Esophagus muscularis mucosa (tissue), 4 donors: Measurements from ENCODE around the gene CNIH2. TPM values are rescaled to one million over a fixed set of nuclear protein-coding genes. Genes with fewer than 3 reads are reported as not detected.
A peak's percentile ranks its signal among the peaks of the same experiment; 100 is the strongest.
"Not testable (repeated sequence)": the region's sequence is repeated elsewhere in the genome, so short reads cannot be mapped to it uniquely, and the experiment has no call there.

Experiments used
- DNase-seq: peaks from one replicate; pipeline ENCODE4 v3.0.0-alpha.2; 2017; ENCODE audit errors: extremely low spot score
- H3K27ac ChIP-seq, 4 donors: fragments of 200-600 bp; sonication (generic); replicated peaks in 1 of 4; 1 replicate in 3 of 4; 2 replicates in 1 of 4; pipeline ENCODE4 v1.5.1; 2016 to 2019; ENCODE audit warnings: mild to moderate bottlenecking in 1 of 4
- H3K27me3 ChIP-seq, 4 donors: fragments of 200-600 bp; sonication (generic); one replicate each; pipeline versions ENCODE4 v1.5.1 to v1.6.0; 2016 to 2019
- H3K36me3 ChIP-seq, 4 donors: fragments of 200-600 bp; sonication (generic); one replicate each; pipeline ENCODE4 v1.5.1; 2016 to 2019
- H3K4me1 ChIP-seq, 4 donors: fragments of 200-600 bp; sonication (generic); one replicate each; pipeline ENCODE4 v1.5.1; 2016 to 2019
- H3K4me3 ChIP-seq, 4 donors: fragments of 200-600 bp; sonication (generic); 1 replicate in 2 of 4; 2 replicates in 2 of 4; pipeline ENCODE4 v1.5.1; 2016 to 2019; ENCODE audit warnings: mild to moderate bottlenecking in 4 of 4, moderate library complexity in 1 of 4
- H3K9me3 ChIP-seq, 4 donors: fragments of 200-600 bp; sonication (generic); 1 replicate in 3 of 4; 2 replicates in 1 of 4; pipeline ENCODE4 v1.5.1; 2016 to 2019
- CTCF ChIP-seq, 3 experiments: fragments of 200-600 bp in 2 of 3; fragments of 450-650 bp in 1 of 3; sonication (generic) in 2 of 3; IDR thresholded peaks; one replicate each; pipeline ENCODE4 v1.5.1; 2017 to 2019; ENCODE audit warnings: antibody characterized with exemption in 3 of 3, mild to moderate bottlenecking in 2 of 3, moderate library complexity in 1 of 3
- EP300 ChIP-seq: sonication (generic); formaldehyde crosslinking; IDR thresholded peaks from one replicate; pipeline ENCODE4 v1.6.1; 2017; ENCODE audit warnings: antibody characterized with exemption
- POLR2A ChIP-seq: fragments of 450-650 bp; IDR thresholded peaks from one replicate; pipeline ENCODE4 v1.6.1; 2017; ENCODE audit warnings: antibody characterized with exemption, moderate library complexity, mild to moderate bottlenecking, low read depth
- POLR2AphosphoS5 ChIP-seq, 2 donors: sonication (generic); formaldehyde crosslinking; IDR thresholded peaks; one replicate each; pipeline ENCODE4 v1.6.1; 2017; ENCODE audit warnings: antibody characterized with exemption in 2 of 2
- WGBS: methylation state at CpG from one replicate; pipeline ENCODE4 v1.1.5; 2018; 5-methylcytosine and 5-hydroxymethylcytosine counted together
- intact Hi-C: fragments of 100-400 bp; cut with DNase I; formaldehyde crosslinking; loops from one replicate; pipeline ENCODE4 v1.15.1; 2023
- total RNA-seq, 4 donors: library from RNA; depleted of rRNA; stranded (reverse); fragments of >200 nt; gene quantifications; one replicate each; pipeline versions ENCODE4 v1.1.0 to v1.2.1, GENCODE V29; 2016

CNIH2 gene
- total RNA-seq, 4 donors from 2014 or later = 0.40 TPM; not detected in 3

GRCh38 chr11:66251809-66252208 lies 26.2 kb upstream of the CNIH2 start:
- H3K4me3 ChIP-seq = no peak overlapping the region
- no peak for TF ChIP-seq POLR2AphosphoS5 (IDR thresholded peaks at IDR 0.05)
- TF ChIP-seq EP300 = no peak
- no peak for TF ChIP-seq CTCF (IDR thresholded peaks at IDR 0.05)
- TF ChIP-seq POLR2A = no peak
- H3K27ac ChIP-seq = no peak overlapping the region
- H3K9me3 ChIP-seq = no peaks in the 10 kb centered on the region
- H3K27me3 ChIP-seq = no peaks in the 10 kb centered on the region
- peaks cover 0 to 23% (median 5%) of the 10 kb centered on the region in 4 donors for H3K36me3 ChIP-seq
- peaks cover 2 to 6% (median 5%) of the 10 kb centered on the region in 4 donors for H3K4me1 ChIP-seq
- intact Hi-C loops = no loop called here
- WGBS = 67% methylated on average over 7 of the region's 7 CpGs
- no peak for DNase-seq

- H3K4me3 ChIP-seq, DNase-seq, H3K9me3 ChIP-seq, H3K27me3 ChIP-seq, intact Hi-C loops, H3K27ac ChIP-seq: not testable (repeated sequence)
- WGBS = 83% methylated on average over 6 of the region's 6 CpGs
- Histone ChIP-seq H3K36me3 (peaks cover 0 to 18% (median 5%) of the 10 kb centered on the region in 4 donors), H3K4me1 (peaks cover 7 to 11% (median 9%) of the 10 kb centered on the region in 4 donors)
Measured at GRCh38 chr11:66253081-66253480, 24.9 kb upstream of the CNIH2 start.

GRCh38 chr11:66258473-66258893 lies 19.5 kb upstream of the CNIH2 start:
- Histone ChIP-seq H3K9me3 (no peaks in the 10 kb centered on the region), H3K4me3 (peak overlapping the region; percentile 82 to 100 (median 90)), H3K4me1 (peaks cover 14 to 23% (median 21%) of the 10 kb centered on the region in 4 donors), H3K27me3 (no peaks in the 10 kb centered on the region), H3K36me3 (peaks cover 10 to 45% (median 40%) of the 10 kb centered on the region in 4 donors), H3K27ac (peak overlapping the region; percentile 83 to 89 (median 86))
- no peak for DNase-seq
- WGBS = 11% methylated on average over 2 of the region's 28 CpGs
- intact Hi-C loops = loop anchor here (1.0 kb wide), 1 partner anchor 38 kb away; no protein-coding TSS in a partner anchor
- TF ChIP-seq EP300 = no peak
- peak in 1 of 3 experiments; percentile 2 for TF ChIP-seq CTCF (IDR thresholded peaks at IDR 0.05)

- DNase-seq = no peak
- Histone ChIP-seq H3K36me3 (peaks cover 10 to 52% (median 46%) of the 10 kb centered on the region in 4 donors), H3K4me1 (peaks cover 14 to 23% (median 21%) of the 10 kb centered on the region in 4 donors), H3K27me3 (no peaks in the 10 kb centered on the region), H3K4me3 (no peak overlapping the region), H3K27ac (no peak overlapping the region), H3K9me3 (no peaks in the 10 kb centered on the region)
- WGBS = 98% methylated on average over 2 of the region's 2 CpGs
- intact Hi-C loops = no loop called here
- TF ChIP-seq POLR2AphosphoS5 (IDR thresholded peaks at IDR 0.05) (no peak), EP300 (no peak), POLR2A (no peak)
Measured at GRCh38 chr11:66259225-66259624, 18.8 kb upstream of the CNIH2 start.

GRCh38 chr11:66259956-66260355 lies 18.0 kb upstream of the CNIH2 start:
- Histone ChIP-seq H3K27ac (no peak overlapping the region), H3K4me3 (no peak overlapping the region), H3K4me1 (peaks cover 14 to 23% (median 21%) of the 10 kb centered on the region in 4 donors), H3K27me3 (no peaks in the 10 kb centered on the region), H3K9me3 (no peaks in the 10 kb centered on the region), H3K36me3 (peaks cover 10 to 59% (median 53%) of the 10 kb centered on the region in 4 donors)
- no peak for TF ChIP-seq EP300
- no peak for TF ChIP-seq CTCF (IDR thresholded peaks at IDR 0.05)
- TF ChIP-seq POLR2AphosphoS5 (IDR thresholded peaks at IDR 0.05) = no peak
- TF ChIP-seq POLR2A = no peak
- 76% methylated on average over 4 of the region's 4 CpGs for whole genome bisulfite sequencing
- intact Hi-C loops = no loop called here
- no peak for DNase-seq

- no peak overlapping the region for H3K27ac ChIP-seq
- WGBS = 91% methylated on average over 11 of the region's 16 CpGs
Measured at GRCh38 chr11:66261578-66261977, 16.4 kb upstream of the CNIH2 start.

More at GRCh38 chr11:66261578-66261977, 16.4 kb upstream of the CNIH2 start:
- DNase-seq = no peak
- peaks cover 17 to 35% (median 31%) of the 10 kb centered on the region in 4 donors for H3K4me1 ChIP-seq
- H3K27me3 ChIP-seq = no peaks in the 10 kb centered on the region
- H3K4me3 ChIP-seq = no peak overlapping the region
- peaks cover 10 to 75% (median 68%) of the 10 kb centered on the region in 4 donors for H3K36me3 ChIP-seq
- no peaks in the 10 kb centered on the region for H3K9me3 ChIP-seq
- intact Hi-C loops = no loop called here
- TF ChIP-seq CTCF (IDR thresholded peaks at IDR 0.05) (no peak), POLR2A (no peak), POLR2AphosphoS5 (IDR thresholded peaks at IDR 0.05) (no peak), EP300 (no peak)
